ENCODE data around the gene MAPK4. TPM values are rescaled to one million over a fixed set of nuclear protein-coding genes. Genes with fewer than 3 reads are reported as not detected.
"Not testable (repeated sequence)": the region's sequence is repeated elsewhere in the genome, so short reads cannot be mapped to it uniquely, and the experiment has no call there.

Gene MAPK4
- total RNA-seq, 4 donors from 2014 or later, result 0.13 to 3.1 (median 0.61) TPM

GRCh38 chr18:50569930-50570329 lies 10.0 kb downstream of the MAPK4 start:
- peaks cover 0 to 30% (median 0%) of the 10 kb centered on the region in 4 donors for H3K27me3 ChIP-seq
- H3K4me3 ChIP-seq, result no peak overlapping the region
- H3K9me3 ChIP-seq, result no peaks in the 10 kb centered on the region
- no peaks in the 10 kb centered on the region for H3K36me3 ChIP-seq
- no peaks in the 10 kb centered on the region for H3K4me1 ChIP-seq
- no peak for DNase-seq
- no peak for TF ChIP-seq CTCF (IDR thresholded peaks at IDR 0.05)
- H3K27ac ChIP-seq, result no peak overlapping the region
- intact Hi-C loops (cut with DNase I), result no loop called here

GRCh38 chr18:50571606-50572005 lies 11.7 kb downstream of the MAPK4 start:
- no peak overlapping the region for H3K27ac ChIP-seq
- no peak for TF ChIP-seq CTCF (IDR thresholded peaks at IDR 0.05)
- TF ChIP-seq POLR2A (IDR thresholded peaks at IDR 0.05), result no peak
- DNase-seq, result no peak
- no peaks in the 10 kb centered on the region for H3K36me3 ChIP-seq
- no peak overlapping the region for H3K4me3 ChIP-seq
- H3K27me3 ChIP-seq, result peaks cover 0 to 16% (median 0%) of the 10 kb centered on the region in 4 donors
- intact Hi-C loops (cut with DNase I), result no loop called here
- H3K9me3 ChIP-seq, result no peaks in the 10 kb centered on the region
- WGBS, 2 donors, result 68 to 80% methylated on average over 2 of the region's 2 CpGs
- H3K4me1 ChIP-seq, result no peaks in the 10 kb centered on the region

DNA sequence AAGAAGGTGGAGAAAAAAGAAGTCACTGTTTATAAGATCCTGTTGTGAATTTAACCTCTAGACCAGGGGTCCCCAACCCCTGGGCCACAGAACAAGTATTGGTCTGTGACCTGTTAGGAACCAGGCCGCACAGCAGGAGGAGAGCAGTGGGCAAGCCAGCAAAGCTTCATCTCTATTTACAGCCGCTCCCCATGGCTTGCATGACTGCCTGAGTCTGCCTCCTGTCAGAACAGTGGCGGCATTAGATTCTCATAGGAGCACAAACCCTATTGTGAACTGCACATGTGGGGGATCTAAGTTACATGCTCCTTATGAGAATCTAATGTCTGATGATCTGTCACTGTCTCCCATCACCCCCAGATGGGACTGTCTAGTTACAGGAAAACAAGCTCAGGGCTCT lies 13.3 kb downstream of the MAPK4 start:
- H3K27ac ChIP-seq; DNase-seq; H3K4me1 ChIP-seq; intact Hi-C loops (cut with DNase I); H3K36me3 ChIP-seq; H3K9me3 ChIP-seq; H3K4me3 ChIP-seq: not testable (repeated sequence)
- 76% methylated on average over 3 of the region's 3 CpGs for WGBS, 2 donors
- H3K27me3 ChIP-seq, result peaks cover 0 to 16% (median 0%) of the 10 kb centered on the region in 4 donors

DNA sequence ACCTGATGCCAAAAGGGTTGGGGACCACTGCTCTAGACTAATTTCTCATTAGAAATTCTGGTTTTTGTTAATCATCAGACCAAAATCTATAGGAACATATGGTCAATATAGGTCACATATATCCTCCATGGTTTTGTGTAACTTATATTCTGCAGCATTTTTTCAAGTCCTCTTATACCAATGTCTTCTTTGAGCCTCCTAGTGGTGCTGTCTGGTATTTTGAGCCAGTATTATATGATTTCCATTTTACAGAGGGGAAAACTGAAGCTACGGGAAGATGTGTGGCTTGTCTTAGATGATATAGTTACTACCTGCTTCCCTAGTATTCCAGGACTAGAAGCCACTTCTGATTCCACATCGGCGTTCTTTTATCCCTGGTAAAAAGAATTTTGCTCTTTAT lies 13.8 kb downstream of the MAPK4 start:
- H3K27ac ChIP-seq, result no peak overlapping the region
- intact Hi-C loops (cut with DNase I), result no loop called here
- H3K4me3 ChIP-seq, result no peak overlapping the region
- 64 to 67% methylated on average over 3 of the region's 3 CpGs for WGBS, 2 donors
- peaks cover 0 to 16% (median 0%) of the 10 kb centered on the region in 4 donors for H3K27me3 ChIP-seq
- no peak for DNase-seq
- no peaks in the 10 kb centered on the region for H3K36me3 ChIP-seq
- H3K4me1 ChIP-seq, result no peaks in the 10 kb centered on the region
- TF ChIP-seq CTCF (IDR thresholded peaks at IDR 0.05), result peak in 1 of 6 experiments; percentile 21
- no peak for TF ChIP-seq POLR2A (IDR thresholded peaks at IDR 0.05)
- no peaks in the 10 kb centered on the region for H3K9me3 ChIP-seq

- no peak overlapping the region for H3K4me3 ChIP-seq
- no peak for DNase-seq
- no peak for TF ChIP-seq CTCF (IDR thresholded peaks at IDR 0.05)
- H3K9me3 ChIP-seq, result no peaks in the 10 kb centered on the region
- H3K27ac ChIP-seq, result no peak overlapping the region
- no peaks in the 10 kb centered on the region for H3K4me1 ChIP-seq
- 55 to 62% methylated on average over 6 of the region's 6 CpGs for WGBS, 2 donors
- H3K27me3 ChIP-seq, result peaks cover 0 to 19% (median 0%) of the 10 kb centered on the region in 4 donors
- no peaks in the 10 kb centered on the region for H3K36me3 ChIP-seq
- intact Hi-C loops (cut with DNase I), result no loop called here
Observed at GRCh38 chr18:50578030-50578429, 18.1 kb downstream of the MAPK4 start.

- Histone ChIP-seq H3K27ac (no peak overlapping the region), H3K36me3 (no peaks in the 10 kb centered on the region), H3K4me1 (no peaks in the 10 kb centered on the region), H3K27me3 (peaks cover 0 to 13% (median 0%) of the 10 kb centered on the region in 4 donors), H3K9me3 (no peaks in the 10 kb centered on the region), H3K4me3 (no peak overlapping the region)
- intact Hi-C loops (cut with DNase I), result no loop called here
- no peak for DNase-seq
- 40 to 58% methylated on average over 3 of the region's 3 CpGs for WGBS, 2 donors
- TF ChIP-seq POLR2A (IDR thresholded peaks at IDR 0.05) (no peak), CTCF (IDR thresholded peaks at IDR 0.05) (no peak)
Observed at GRCh38 chr18:50578651-50579050, 18.8 kb downstream of the MAPK4 start.

Data from esophagus squamous epithelium (tissue), 5 donors.